ENCODE measurements around the gene HIGD2B.
A peak's percentile ranks its signal among the peaks of the same experiment; 100 is the strongest.
"Not testable (repeated sequence)": the region's sequence is repeated elsewhere in the genome, so short reads cannot be mapped to it uniquely, and the experiment has no call there.

Gene HIGD2B

GRCh38 chr15:72671525-72671924, 14.5 kb downstream of the HIGD2B start:
- no peak for DNase-seq

GRCh38 chr15:72670656-72671352, 15.2 kb downstream of the HIGD2B start:
- not testable (repeated sequence) for DNase-seq

DNA sequence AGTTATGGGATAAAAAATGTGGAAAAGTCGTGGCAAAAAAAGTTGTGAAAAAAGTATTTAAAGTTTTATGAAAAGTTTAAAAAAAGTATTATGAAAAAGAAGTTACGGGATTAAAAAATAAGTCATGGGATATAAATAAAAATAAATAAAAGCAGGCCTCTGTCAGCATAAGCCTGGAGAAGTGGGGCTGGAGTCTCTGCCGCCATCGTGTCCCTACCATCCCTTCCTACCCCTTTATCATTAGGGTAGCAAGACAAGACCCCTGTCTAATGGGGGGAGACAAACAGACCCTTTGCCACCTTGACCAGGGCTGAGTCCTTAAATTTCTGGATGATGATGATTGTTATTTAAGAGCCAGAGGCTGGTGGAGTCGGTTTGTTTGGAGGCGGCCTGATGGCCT, 16.2 kb downstream of the HIGD2B start:
- not testable (repeated sequence) for DNase-seq

DNA sequence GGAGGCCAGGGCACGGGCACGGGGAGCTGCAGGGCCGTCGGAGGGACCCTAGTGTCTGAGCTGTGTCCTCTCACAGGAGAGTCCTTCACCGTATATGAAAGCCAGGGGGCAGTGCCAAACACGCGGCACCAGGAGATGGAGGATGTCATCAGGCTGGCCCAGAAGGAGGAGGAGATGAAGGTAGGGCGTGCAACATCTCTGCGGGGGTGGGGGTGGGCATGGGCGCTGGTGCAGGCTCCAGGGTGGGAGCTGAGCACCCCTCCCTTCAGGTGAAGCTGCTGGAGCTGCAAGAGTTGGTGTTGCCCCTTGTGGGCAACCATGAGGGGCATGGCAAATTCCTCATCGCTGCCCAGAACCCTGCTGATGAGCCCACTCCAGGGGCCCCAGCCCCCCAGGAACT, 20.3 kb downstream of the HIGD2B start:
- DNase-seq: not testable (repeated sequence)

DNA sequence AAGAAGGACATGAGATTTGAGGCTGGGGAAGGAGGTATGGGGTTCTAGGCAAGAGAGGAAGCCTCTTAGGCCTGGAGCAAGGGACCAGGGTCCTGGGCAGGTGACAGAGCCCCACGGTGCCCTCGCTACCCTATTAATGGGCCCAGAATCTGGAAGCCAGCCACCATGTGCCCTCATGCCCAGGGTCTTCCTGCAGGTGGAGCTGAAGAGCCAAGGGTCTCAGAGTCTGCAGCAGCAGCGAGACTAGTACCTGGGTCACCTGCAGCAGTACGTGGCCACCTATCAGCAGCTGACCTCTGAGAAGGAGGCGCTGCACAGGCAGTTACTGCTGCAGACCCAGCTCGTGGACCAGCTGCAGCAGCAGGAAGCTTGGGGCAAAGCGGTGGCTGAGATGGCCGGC, 22.1 kb downstream of the HIGD2B start:
- not testable (repeated sequence) for DNase-seq

DNA sequence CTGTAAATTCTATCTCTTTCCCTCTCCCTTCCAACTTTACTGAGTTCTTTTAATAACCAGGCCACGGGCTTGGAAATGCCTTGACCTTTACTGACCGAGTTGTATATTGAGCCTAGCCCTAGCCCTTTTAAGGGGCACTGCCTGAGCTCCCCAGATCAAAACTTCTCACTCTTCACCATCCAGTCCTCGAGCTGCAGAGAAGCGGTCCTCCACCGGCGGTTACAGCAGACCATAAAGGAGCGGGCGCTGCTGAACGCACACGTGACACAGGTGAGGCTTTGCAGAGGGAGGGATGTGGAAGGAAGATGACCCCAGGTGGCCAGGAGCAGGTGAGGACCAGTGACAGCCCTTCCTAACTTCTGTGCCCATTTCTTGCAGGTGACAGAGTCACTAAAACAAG, 24.9 kb downstream of the HIGD2B start:
- not testable (repeated sequence) for DNase-seq

DNA sequence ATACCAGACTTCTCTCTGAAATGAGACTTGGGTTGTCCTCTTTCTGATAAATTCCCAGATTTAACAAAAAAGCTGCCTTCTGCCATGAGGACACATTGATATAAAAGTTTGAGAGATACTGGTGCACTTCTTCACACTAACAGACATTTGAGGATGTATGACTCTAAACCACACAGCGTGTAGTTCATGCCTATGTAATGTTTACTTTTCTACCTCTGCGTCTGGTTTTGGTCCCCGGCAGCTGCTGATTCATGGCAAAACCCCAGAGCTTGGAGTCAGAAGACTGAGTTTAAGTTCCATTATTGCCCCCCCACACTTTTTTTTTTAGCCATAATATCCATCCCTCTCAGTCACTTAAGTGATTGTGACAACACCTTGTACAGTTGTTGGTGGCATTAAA, 30.0 kb downstream of the HIGD2B start:
- DNase-seq: not testable (repeated sequence)

- DNase-seq: not testable (repeated sequence)
These were observed 31.6 kb downstream of the HIGD2B start, which contains the start of gene GOLGA6B for GRCh38 chr15:72654397-72654796. Gene GOLGA6B, plus strand, starts transcription at chr15:72654697. Its CDS starts 41 bp downstream, at chr15:72654738.

GRCh38 chr15:72648631-72649253, 37.2 kb downstream of the HIGD2B start:
- not testable (repeated sequence) for DNase-seq

DNA sequence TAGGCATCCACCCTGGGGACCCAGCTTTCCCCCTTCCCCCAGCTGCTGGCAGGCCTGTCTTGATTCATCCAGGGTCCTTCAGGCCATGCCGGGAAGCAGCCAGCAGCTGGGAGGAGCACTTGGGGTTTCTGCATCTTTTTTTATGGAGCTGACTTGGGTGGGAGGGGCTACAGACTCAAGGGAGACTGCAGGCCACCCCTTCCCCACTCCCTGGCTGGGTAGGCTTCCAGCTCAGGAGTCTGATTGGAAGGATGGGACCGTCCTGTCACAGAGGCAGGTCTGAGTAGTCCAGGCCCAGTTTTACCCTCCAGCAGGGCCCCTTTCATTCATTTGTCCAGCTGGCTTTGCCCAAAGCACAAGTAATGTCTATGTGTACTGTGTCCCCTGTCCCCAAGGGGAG, 43.7 kb downstream of the HIGD2B start:
- not testable (repeated sequence) for DNase-seq

- DNase-seq: not testable (repeated sequence)
These were observed 46.1 kb downstream of the HIGD2B start for GRCh38 chr15:72639759-72640483.

DNA sequence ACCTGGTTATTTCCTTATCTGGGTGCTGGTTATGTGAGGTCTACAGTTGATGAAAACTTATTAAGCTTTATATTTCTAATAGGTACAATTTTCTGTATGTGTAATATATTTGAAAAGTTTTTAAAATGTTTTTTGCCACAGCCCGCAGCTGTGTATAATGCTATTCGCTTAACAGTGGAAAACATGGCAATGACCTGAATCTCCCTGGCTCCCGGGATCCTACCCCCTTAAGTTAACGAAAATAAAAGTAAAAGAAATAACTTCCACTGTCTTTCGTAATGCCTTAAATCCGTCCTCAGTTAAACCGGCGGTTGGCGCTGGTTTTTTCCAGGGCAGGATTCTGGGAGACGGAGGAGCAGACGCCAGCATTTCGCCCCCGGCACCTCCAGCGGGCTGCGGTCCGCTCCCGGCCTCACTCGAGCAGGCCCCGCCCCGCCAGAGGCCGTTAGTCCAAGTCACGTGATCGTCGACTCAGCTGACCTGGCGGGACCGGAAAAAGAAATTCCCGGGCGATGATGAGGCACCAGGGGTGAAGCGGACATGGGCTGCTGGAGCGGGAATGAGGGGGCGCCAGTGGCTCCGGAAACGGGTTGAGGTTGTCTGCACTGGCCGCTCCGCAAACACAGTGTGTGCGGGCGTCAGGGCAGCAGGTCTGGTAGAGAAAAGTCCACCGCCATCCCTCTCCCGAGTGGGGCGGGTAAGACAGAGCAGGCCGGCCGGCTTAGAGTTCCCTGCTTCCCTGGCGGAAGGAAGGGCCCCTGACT, 49.3 kb downstream of the HIGD2B start:
- not testable (repeated sequence) for DNase-seq

DNA sequence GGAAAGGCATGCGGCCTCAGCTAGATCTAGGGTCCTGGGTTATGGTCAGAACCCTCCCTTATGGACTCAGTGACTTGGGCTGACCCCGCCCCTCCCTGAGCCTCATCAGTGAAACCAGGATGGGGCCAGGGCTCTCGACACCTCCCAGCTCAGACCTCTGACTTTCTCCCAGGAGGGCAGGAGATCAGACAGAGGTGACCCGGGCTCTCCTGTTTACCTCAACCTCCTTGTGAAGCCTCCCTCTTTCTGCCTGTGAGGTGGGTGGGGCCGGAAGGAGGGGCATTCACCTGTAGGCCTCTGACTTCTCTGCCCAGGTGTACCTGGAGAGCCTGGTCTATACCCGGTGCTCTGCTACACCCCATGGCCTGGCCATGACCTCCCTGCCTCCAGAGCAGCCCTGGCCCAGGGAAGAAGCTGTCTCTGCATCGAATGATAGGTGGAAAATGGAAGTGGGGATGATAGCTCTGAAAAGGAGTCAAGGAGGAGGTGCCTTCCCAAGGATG, 56.9 kb downstream of the HIGD2B start:
- DNase-seq: not testable (repeated sequence)

DNA sequence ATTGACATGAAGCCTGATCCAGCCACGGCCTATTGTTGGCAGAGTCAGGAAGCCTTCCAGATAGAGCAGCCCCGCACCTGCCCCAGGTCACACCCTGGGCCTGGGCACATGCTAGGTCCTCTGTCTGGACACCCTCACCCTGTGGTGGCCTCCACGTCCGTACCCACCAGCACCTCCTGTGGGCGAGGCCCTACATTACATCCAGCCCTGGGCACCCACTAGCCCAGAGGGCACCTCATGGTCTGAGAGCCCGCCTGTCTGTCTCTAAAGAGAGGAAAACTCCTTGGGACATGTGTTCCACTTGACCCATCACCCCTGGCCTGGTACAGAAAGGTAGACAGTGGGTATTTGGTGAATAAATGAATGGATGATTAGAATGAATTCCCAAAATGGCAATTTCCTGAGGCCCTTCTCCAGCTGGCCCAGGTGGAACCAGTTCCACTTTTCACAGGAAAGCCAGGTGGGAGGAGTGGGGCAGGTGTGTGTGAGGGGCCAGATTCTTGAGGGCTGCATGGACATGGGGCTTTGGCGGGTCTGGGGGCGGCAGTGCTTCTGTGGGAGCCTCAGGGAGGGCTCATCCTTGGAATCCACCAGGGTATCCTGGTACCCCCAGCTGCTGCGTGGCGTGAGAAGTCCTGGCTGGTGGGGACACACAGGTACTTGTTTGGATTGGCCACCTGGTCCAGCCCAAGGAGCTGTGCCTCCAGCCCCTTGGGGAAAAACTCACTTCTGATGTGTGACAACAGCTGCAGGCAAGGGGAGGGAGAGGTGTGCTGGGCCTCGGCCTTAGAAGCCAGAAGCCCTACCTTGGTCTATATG, 57.5 kb downstream of the HIGD2B start:
- peak; percentile 7 for DNase-seq

DNA sequence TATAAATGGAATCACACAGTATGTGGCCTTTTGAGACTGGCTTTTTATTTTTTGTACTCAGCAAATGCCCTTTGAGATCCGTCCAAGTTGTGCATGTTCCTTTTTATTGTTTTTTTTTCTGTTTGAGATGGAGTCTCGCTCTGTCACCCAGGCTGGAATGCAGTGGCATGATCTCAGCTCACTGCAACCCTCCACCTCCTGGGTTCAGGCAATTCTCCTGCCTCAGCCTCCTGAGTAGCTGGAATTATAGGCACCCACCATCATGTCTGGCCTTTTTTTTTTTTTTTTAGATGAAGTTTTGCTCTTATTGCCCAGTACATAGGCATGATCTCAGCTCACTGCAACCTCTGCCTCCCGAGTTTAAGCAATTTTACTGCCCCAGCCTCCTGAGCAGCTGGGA, 59.8 kb downstream of the HIGD2B start:
- DNase-seq: not testable (repeated sequence)
